ENCODE measurements around the gene PTPRM.

Gene PTPRM

DNA sequence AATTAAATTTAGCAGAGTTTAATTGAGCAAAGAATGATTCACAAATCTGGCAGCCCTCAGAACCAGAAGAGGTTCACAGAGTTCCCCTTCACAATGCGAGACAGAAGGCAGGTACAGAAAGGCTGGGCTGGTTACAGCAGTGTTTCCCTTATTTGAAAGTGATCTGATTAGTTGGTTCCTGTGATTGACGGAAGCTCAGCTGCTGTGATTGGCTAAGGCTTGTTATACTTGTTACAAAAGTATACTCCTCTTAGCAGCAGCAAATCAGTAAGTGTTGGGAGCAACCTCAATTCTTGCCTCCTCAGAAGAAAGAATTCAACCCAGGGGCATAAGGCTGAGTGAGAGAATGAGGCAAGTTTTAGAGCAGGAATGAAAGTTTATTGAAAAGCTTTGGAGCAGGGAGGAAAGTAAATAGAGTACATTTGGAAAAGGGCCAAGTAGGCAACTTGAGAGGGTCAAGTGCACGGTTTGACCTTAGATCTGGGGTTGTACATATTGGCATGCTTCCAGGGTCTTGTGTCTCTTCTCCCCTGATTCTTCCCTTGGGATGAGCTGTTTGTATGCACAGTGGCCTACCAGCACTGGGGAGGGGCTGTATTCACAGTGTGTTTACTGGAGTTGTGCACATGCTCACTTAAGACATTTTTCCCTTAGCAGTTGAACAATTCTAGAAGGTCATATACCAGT is 610.4 kb downstream of the PTPRM start:
- Histone ChIP-seq H3K79me2 (ENCODE audit: control insufficient read depth, low read length) (no peaks in the 10 kb centered on the region), H3K4me3 (ENCODE audit: low read length) (no peak overlapping the region), H3K27me3 (ENCODE audit: control insufficient read depth, low read length) (no peaks in the 10 kb centered on the region), H3F3A (ENCODE audit: control insufficient read depth, insufficient read depth) (no peaks in the 10 kb centered on the region), H4K20me1 (ENCODE audit: control insufficient read depth, insufficient read depth, low read depth, low read length) (no peaks in the 10 kb centered on the region), H3K36me3 (ENCODE audit: control insufficient read depth, low read length) (no peaks in the 10 kb centered on the region), H3K4me1 (ENCODE audit: control insufficient read depth, low read length) (no peaks in the 10 kb centered on the region), H3K9me3 (ENCODE audit: control insufficient read depth, insufficient read depth, low read length) (no peaks in the 10 kb centered on the region), H3K9me2 (replicated peaks; ENCODE audit: control insufficient read depth, low read length) (no peaks in the 10 kb centered on the region), H3K27ac (ENCODE audit: low read depth, low read length) (no peak overlapping the region), H3K4me2 (ENCODE audit: low read length) (no peak overlapping the region)
- no peak for TF ChIP-seq EZH2phosphoT487 (IDR thresholded peaks at IDR 0.05; ENCODE audit: borderline replicate concordance, low read length)
- TF ChIP-seq, protein P1, sequence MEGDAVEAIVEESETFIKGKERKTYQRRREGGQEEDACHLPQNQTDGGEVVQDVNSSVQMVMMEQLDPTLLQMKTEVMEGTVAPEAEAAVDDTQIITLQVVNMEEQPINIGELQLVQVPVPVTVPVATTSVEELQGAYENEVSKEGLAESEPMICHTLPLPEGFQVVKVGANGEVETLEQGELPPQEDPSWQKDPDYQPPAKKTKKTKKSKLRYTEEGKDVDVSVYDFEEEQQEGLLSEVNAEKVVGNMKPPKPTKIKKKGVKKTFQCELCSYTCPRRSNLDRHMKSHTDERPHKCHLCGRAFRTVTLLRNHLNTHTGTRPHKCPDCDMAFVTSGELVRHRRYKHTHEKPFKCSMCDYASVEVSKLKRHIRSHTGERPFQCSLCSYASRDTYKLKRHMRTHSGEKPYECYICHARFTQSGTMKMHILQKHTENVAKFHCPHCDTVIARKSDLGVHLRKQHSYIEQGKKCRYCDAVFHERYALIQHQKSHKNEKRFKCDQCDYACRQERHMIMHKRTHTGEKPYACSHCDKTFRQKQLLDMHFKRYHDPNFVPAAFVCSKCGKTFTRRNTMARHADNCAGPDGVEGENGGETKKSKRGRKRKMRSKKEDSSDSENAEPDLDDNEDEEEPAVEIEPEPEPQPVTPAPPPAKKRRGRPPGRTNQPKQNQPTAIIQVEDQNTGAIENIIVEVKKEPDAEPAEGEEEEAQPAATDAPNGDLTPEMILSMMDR (IDR thresholded peaks at IDR 0.05; ENCODE audit: low read depth, low read length, poor library complexity, severe bottlenecking): no peak

DNA sequence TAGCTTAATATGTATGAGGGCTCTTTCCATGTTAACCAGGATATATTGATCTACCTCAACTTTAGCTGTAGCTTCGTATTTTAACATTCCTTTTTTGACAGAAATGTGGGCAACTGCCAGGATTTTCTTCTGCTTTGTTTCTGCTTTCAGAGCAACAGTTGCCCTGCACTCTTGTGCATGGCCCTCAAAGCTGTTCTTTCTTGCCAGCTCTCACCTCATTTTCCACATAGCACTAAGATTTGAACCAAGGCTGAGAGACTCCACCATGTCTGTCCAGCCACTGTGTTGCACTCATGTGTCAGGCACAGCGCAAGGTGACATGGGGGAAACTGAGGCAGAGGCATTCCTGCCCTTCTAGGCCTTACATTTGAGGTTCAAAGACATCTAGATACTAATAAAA is 619.3 kb downstream of the PTPRM start:
- Histone ChIP-seq H3K4me1 (ENCODE audit: control insufficient read depth, low read length) (no peaks in the 10 kb centered on the region), H3K79me2 (ENCODE audit: control insufficient read depth, low read length) (no peaks in the 10 kb centered on the region), H3K9me3 (ENCODE audit: control insufficient read depth, insufficient read depth, low read length) (no peaks in the 10 kb centered on the region), H3K9me2 (replicated peaks; ENCODE audit: control insufficient read depth, low read length) (no peaks in the 10 kb centered on the region), H3K4me3 (ENCODE audit: low read length) (no peak overlapping the region), H4K20me1 (ENCODE audit: control insufficient read depth, insufficient read depth, low read depth, low read length) (no peaks in the 10 kb centered on the region), H3F3A (ENCODE audit: control insufficient read depth, insufficient read depth) (no peaks in the 10 kb centered on the region), H3K27ac (ENCODE audit: low read depth, low read length) (no peak overlapping the region), H3K27me3 (ENCODE audit: control insufficient read depth, low read length) (no peaks in the 10 kb centered on the region), H3K36me3 (ENCODE audit: control insufficient read depth, low read length) (no peaks in the 10 kb centered on the region), H3K4me2 (ENCODE audit: low read length) (no peak overlapping the region)
- TF ChIP-seq, protein P1 (IDR thresholded peaks at IDR 0.05; ENCODE audit: low read depth, low read length, poor library complexity, severe bottlenecking): no peak
- TF ChIP-seq EZH2phosphoT487 (IDR thresholded peaks at IDR 0.05; ENCODE audit: borderline replicate concordance, low read length): no peak

DNA sequence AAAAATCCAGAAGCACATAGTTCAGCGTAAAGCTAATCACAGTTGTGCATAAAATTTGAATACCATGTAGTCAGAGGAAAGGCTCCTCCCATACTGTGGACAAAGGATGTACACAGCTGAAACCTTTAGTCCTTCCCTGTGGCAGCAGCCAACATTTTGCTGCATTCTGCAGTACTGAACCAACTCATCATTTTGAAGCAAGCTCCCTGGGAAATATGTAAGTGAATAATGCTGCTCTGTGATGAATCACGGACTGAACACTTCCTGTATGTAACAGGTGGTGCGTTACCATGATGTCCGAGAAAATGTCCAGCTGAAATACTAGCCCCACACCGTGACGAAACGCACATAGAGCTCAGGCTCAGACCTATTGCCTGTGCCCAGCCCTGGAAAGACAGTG is 621.1 kb downstream of the PTPRM start:
- TF ChIP-seq EZH2phosphoT487 (IDR thresholded peaks at IDR 0.05; ENCODE audit: borderline replicate concordance, low read length): no peak
- no peaks in the 10 kb centered on the region for H3K9me3 ChIP-seq (ENCODE audit: control insufficient read depth, insufficient read depth, low read length)
- no peak overlapping the region for H3K4me3 ChIP-seq (ENCODE audit: low read length)
- H3K9me2 ChIP-seq (replicated peaks; ENCODE audit: control insufficient read depth, low read length): no peaks in the 10 kb centered on the region
- H3F3A ChIP-seq (ENCODE audit: control insufficient read depth, insufficient read depth): no peaks in the 10 kb centered on the region
- no peak overlapping the region for H3K4me2 ChIP-seq (ENCODE audit: low read length)
- H3K27ac ChIP-seq (ENCODE audit: low read depth, low read length): no peak overlapping the region
- no peaks in the 10 kb centered on the region for H3K79me2 ChIP-seq (ENCODE audit: control insufficient read depth, low read length)
- no peaks in the 10 kb centered on the region for H4K20me1 ChIP-seq (ENCODE audit: control insufficient read depth, insufficient read depth, low read depth, low read length)
- H3K4me1 ChIP-seq (ENCODE audit: control insufficient read depth, low read length): no peaks in the 10 kb centered on the region
- no peaks in the 10 kb centered on the region for H3K36me3 ChIP-seq (ENCODE audit: control insufficient read depth, low read length)
- no peaks in the 10 kb centered on the region for H3K27me3 ChIP-seq (ENCODE audit: control insufficient read depth, low read length)

DNA sequence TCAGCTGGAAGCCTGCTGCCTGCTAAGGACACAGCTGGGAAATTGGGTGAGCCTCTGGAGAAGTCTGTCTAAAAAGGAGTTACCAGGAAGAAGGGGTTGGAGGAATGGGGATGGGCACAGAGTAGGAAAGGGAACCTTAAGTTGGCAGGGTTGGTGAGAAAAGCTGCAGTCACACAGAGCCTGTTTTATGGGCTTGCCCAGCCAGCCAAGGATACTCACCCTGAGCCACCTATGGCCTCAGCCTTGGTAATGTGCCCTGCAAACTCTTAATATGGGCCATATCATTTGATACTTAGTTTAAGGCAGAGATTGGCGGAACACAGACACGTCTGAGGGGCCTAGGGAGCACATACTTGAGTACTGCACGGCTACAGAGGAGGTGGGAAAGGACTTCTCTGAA is 623.9 kb downstream of the PTPRM start:
- Histone ChIP-seq H3K4me1 (ENCODE audit: control insufficient read depth, low read length) (no peaks in the 10 kb centered on the region), H3K4me2 (ENCODE audit: low read length) (no peak overlapping the region), H3K36me3 (ENCODE audit: control insufficient read depth, low read length) (no peaks in the 10 kb centered on the region), H3K9me3 (ENCODE audit: control insufficient read depth, insufficient read depth, low read length) (no peaks in the 10 kb centered on the region), H3K27me3 (ENCODE audit: control insufficient read depth, low read length) (no peaks in the 10 kb centered on the region), H3K4me3 (ENCODE audit: low read length) (no peak overlapping the region), H3K79me2 (ENCODE audit: control insufficient read depth, low read length) (no peaks in the 10 kb centered on the region), H3K9me2 (replicated peaks; ENCODE audit: control insufficient read depth, low read length) (no peaks in the 10 kb centered on the region), H4K20me1 (ENCODE audit: control insufficient read depth, insufficient read depth, low read depth, low read length) (no peaks in the 10 kb centered on the region), H3K27ac (ENCODE audit: low read depth, low read length) (no peak overlapping the region), H3F3A (ENCODE audit: control insufficient read depth, insufficient read depth) (no peaks in the 10 kb centered on the region)
- TF ChIP-seq, protein P1 (IDR thresholded peaks at IDR 0.05; ENCODE audit: low read depth, low read length, poor library complexity, severe bottlenecking): no peak
- no peak for TF ChIP-seq EZH2phosphoT487 (IDR thresholded peaks at IDR 0.05; ENCODE audit: borderline replicate concordance, low read length)
